ENCODE results near the gene PPP1R13L.
"Not testable (repeated sequence)": the region's sequence is repeated elsewhere in the genome, so short reads cannot be mapped to it uniquely, and the experiment has no call there.

The PPP1R13L gene

GRCh38 chr19:45409557-45409920 is 4.7 kb upstream of the PPP1R13L start:
- Histone ChIP-seq H3K9ac (no peak overlapping the region), H3K4me1 (ENCODE audit: low read depth, poor library complexity, severe bottlenecking) (peaks cover 10% of the 10 kb centered on the region), H3K27ac (no peak overlapping the region), H3K79me2 (ENCODE audit: insufficient read depth, low read depth) (peaks cover 26% of the 10 kb centered on the region), H3K36me3 (ENCODE audit: insufficient read depth) (no peaks in the 10 kb centered on the region), H3K27me3 (ENCODE audit: insufficient read depth, low read depth) (no peaks in the 10 kb centered on the region), H3K4me3 (IDR thresholded peaks at IDR 0.05; ENCODE audit: insufficient read depth, low read depth, low read length) (no peak overlapping the region), H3K4me2 (no peak overlapping the region), H4K20me1 (ENCODE audit: insufficient read depth) (no peaks in the 10 kb centered on the region), H2AFZ (ENCODE audit: low read depth) (no peak overlapping the region)
- no peak for TF ChIP-seq CTCF (conservative IDR thresholded peaks at IDR 0.05; ENCODE audit: low read depth, low read length)

- Histone ChIP-seq H4K20me1 (ENCODE audit: insufficient read depth) (no peaks in the 10 kb centered on the region), H3K27me3 (ENCODE audit: insufficient read depth, low read depth) (no peaks in the 10 kb centered on the region; the same call in 1 of the 2 replicates), H3K27ac (no peak overlapping the region), H3K9ac (no peak overlapping the region), H3K36me3 (ENCODE audit: insufficient read depth) (no peaks in the 10 kb centered on the region), H3K4me1 (ENCODE audit: low read depth, poor library complexity, severe bottlenecking) (peaks cover 10% of the 10 kb centered on the region), H3K4me3 (IDR thresholded peaks at IDR 0.05; ENCODE audit: insufficient read depth, low read depth, low read length) (no peak overlapping the region), H2AFZ (ENCODE audit: low read depth) (no peak overlapping the region), H3K79me2 (ENCODE audit: insufficient read depth, low read depth) (peaks cover 26% of the 10 kb centered on the region), H3K4me2 (no peak overlapping the region)
- TF ChIP-seq CTCF (conservative IDR thresholded peaks at IDR 0.05; ENCODE audit: low read depth, low read length): no peak
Measured at GRCh38 chr19:45408830-45409556, 4.1 kb upstream of the PPP1R13L start.

- TF ChIP-seq CTCF (conservative IDR thresholded peaks at IDR 0.05; ENCODE audit: low read depth, low read length): no peak
- no peak overlapping the region for H3K27ac ChIP-seq
- H3K27me3 ChIP-seq (ENCODE audit: insufficient read depth, low read depth): no peaks in the 10 kb centered on the region; the same call in 1 of the 2 replicates
- no peak overlapping the region for H3K4me3 ChIP-seq (IDR thresholded peaks at IDR 0.05; ENCODE audit: insufficient read depth, low read depth, low read length)
- peak overlapping the region; percentile 87; the same call in 1 of the 2 replicates for H3K4me2 ChIP-seq
- H2AFZ ChIP-seq (ENCODE audit: low read depth): no peak overlapping the region
- H3K79me2 ChIP-seq (ENCODE audit: insufficient read depth, low read depth): peaks cover 26% of the 10 kb centered on the region
- H3K4me1 ChIP-seq (ENCODE audit: low read depth, poor library complexity, severe bottlenecking): peaks cover 10% of the 10 kb centered on the region
- no peak overlapping the region for H3K9ac ChIP-seq
- H3K36me3 ChIP-seq (ENCODE audit: insufficient read depth): no peaks in the 10 kb centered on the region
- H4K20me1 ChIP-seq (ENCODE audit: insufficient read depth): no peaks in the 10 kb centered on the region
Measured at GRCh38 chr19:45408121-45408520, 3.3 kb upstream of the PPP1R13L start.

GRCh38 chr19:45407585-45407984 is 2.7 kb upstream of the PPP1R13L start:
- H3K27me3 ChIP-seq (ENCODE audit: insufficient read depth, low read depth); H2AFZ ChIP-seq (ENCODE audit: low read depth); H3K4me3 ChIP-seq (IDR thresholded peaks at IDR 0.05; ENCODE audit: insufficient read depth, low read depth, low read length); H3K36me3 ChIP-seq (ENCODE audit: insufficient read depth); H3K27ac ChIP-seq; H4K20me1 ChIP-seq (ENCODE audit: insufficient read depth): not testable (repeated sequence)
- peak overlapping the region; percentile 87 for H3K4me2 ChIP-seq
- H3K79me2 ChIP-seq (ENCODE audit: insufficient read depth, low read depth): peaks cover 26% of the 10 kb centered on the region
- peak overlapping the region; percentile 90; the same call in 1 of the 2 replicates for H3K9ac ChIP-seq
- peaks cover 10% of the 10 kb centered on the region for H3K4me1 ChIP-seq (ENCODE audit: low read depth, poor library complexity, severe bottlenecking)

- peaks cover 10% of the 10 kb centered on the region for H3K4me1 ChIP-seq (ENCODE audit: low read depth, poor library complexity, severe bottlenecking)
- peaks cover 26% of the 10 kb centered on the region for H3K79me2 ChIP-seq (ENCODE audit: insufficient read depth, low read depth)
Measured at GRCh38 chr19:45407091-45407375, 2.2 kb upstream of the PPP1R13L start.

More at GRCh38 chr19:45407091-45407375, 2.2 kb upstream of the PPP1R13L start:
- peak overlapping the region; percentile 87 for H3K4me2 ChIP-seq
- H4K20me1 ChIP-seq (ENCODE audit: insufficient read depth): no peaks in the 10 kb centered on the region
- H3K4me3 ChIP-seq (IDR thresholded peaks at IDR 0.05; ENCODE audit: insufficient read depth, low read depth, low read length): no peak overlapping the region
- no peaks in the 10 kb centered on the region for H3K36me3 ChIP-seq (ENCODE audit: insufficient read depth)
- no peaks in the 10 kb centered on the region; the same call in 1 of the 2 replicates for H3K27me3 ChIP-seq (ENCODE audit: insufficient read depth, low read depth)
- H3K27ac ChIP-seq: no peak overlapping the region
- no peak for TF ChIP-seq CTCF (conservative IDR thresholded peaks at IDR 0.05; ENCODE audit: low read depth, low read length)
- H2AFZ ChIP-seq (ENCODE audit: low read depth): peak overlapping the region; percentile 66; the same call in 1 of the 2 replicates
- peak overlapping the region; percentile 90 for H3K9ac ChIP-seq

Measured in KMS-11 (cell line).